Subcutaneous abdominal adipose tissue (tissue), 5 donors: ENCODE measurements around the gene ZBTB7B.

Source experiments
- H3K27ac ChIP-seq: one replicate; pipeline ENCODE4 v1.7.0; 2013; ENCODE audit warnings: low read depth, mild to moderate bottlenecking, inconsistent platforms, low read length, moderate library complexity
- H3K27me3 ChIP-seq, 5 donors: one replicate each; pipeline ENCODE4 v1.7.0; 2013; ENCODE audit warnings: low read length in 5 of 5, inconsistent platforms in 1 of 5; ENCODE audit not compliant: control insufficient read depth in 5 of 5, insufficient read depth in 4 of 5
- H3K36me3 ChIP-seq, 5 donors: one replicate each; pipeline ENCODE4 v1.7.0; 2013; ENCODE audit warnings: low read length in 5 of 5; ENCODE audit not compliant: control insufficient read depth in 5 of 5, insufficient read depth in 5 of 5
- H3K4me1 ChIP-seq, 5 donors: one replicate each; pipeline ENCODE4 v1.7.0; 2013; ENCODE audit warnings: low read length in 5 of 5, mild to moderate bottlenecking in 3 of 5, moderate library complexity in 1 of 5; ENCODE audit not compliant: control insufficient read depth in 5 of 5, insufficient read depth in 5 of 5
- H3K4me3 ChIP-seq, 5 donors: one replicate each; pipeline ENCODE4 v1.7.0; 2013; ENCODE audit warnings: low read length in 5 of 5, low read depth in 1 of 5
- H3K9ac ChIP-seq, 5 donors: one replicate each; pipeline ENCODE4 v1.7.0; 2013; ENCODE audit warnings: low read length in 5 of 5, mild to moderate bottlenecking in 4 of 5, moderate library complexity in 3 of 5
- H3K9me3 ChIP-seq, 5 donors: one replicate each; pipeline ENCODE4 v1.7.0; 2013; ENCODE audit warnings: low read length in 5 of 5; ENCODE audit not compliant: control insufficient read depth in 5 of 5
- donor health status: healthy.
- donor health status: healthy.
- donor health status: healthy.
- donor health status: healthy.
- donor health status: healthy.

The ZBTB7B gene

GRCh38 chr1:155002464-155003226 is at the start of gene ZBTB7B:
Gene ZBTB7B (plus strand): TSS chr1:155002802. CDS start chr1:155014661, 11,859 bp downstream.
- Histone ChIP-seq H3K9ac (peak within 1 kb of the TSS; percentile 89 to 97 (median 93)), H3K27ac (peak within 1 kb of the TSS; percentile 97), H3K27me3 (no peaks in the 10 kb centered on the region), H3K4me1 (peaks cover 7 to 81% (median 67%) of the 10 kb centered on the region in 5 donors), H3K4me3 (peak within 1 kb of the TSS; percentile 96 to 99 (median 97)), H3K9me3 (no peaks in the 10 kb centered on the region), H3K36me3 (no peaks in the 10 kb centered on the region)

DNA sequence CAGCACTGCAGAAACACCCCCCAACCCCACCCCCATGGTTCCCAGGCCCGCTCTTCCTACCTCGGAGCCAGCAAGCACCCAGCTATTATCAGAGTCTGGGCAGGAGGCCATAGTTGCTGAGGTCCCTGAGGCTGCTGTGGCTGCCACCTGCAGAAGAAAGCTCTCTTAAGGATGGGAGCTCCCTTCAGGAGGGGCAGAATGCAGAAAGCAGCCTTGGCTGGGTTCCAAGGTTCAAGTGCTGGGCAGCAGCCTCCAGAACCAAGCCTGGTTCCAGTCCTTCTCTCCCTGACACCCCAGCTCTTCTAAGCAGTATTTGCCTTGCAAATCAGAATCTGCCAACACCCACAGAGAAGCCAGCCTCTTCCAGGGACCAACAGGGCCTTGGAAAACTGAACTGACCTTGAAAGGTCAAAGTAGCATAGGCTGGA is 49.0 kb upstream of the ZBTB7B start:
- peak overlapping the region in 1 of 5 donors; percentile 9 for H3K4me3 ChIP-seq
- peaks cover 16 to 60% (median 55%) of the 10 kb centered on the region in 5 donors for H3K4me1 ChIP-seq
- H3K27ac ChIP-seq: no peak overlapping the region
- no peaks in the 10 kb centered on the region for H3K27me3 ChIP-seq
- no peaks in the 10 kb centered on the region for H3K9me3 ChIP-seq
- peaks cover 0 to 28% (median 18%) of the 10 kb centered on the region in 5 donors for H3K36me3 ChIP-seq
- H3K9ac ChIP-seq: peak overlapping the region in 1 of 5 donors; percentile 42

GRCh38 chr1:154954541-154954940 is 48.1 kb upstream of the ZBTB7B start:
- H3K27ac ChIP-seq: no peak overlapping the region
- H3K4me1 ChIP-seq: peaks cover 16 to 65% (median 55%) of the 10 kb centered on the region in 5 donors
- no peaks in the 10 kb centered on the region for H3K27me3 ChIP-seq
- H3K9me3 ChIP-seq: no peaks in the 10 kb centered on the region
- peak overlapping the region; percentile 70 to 84 (median 80) for H3K4me3 ChIP-seq
- H3K9ac ChIP-seq: peak overlapping the region in 1 of 5 donors; percentile 38
- H3K36me3 ChIP-seq: peaks cover 0 to 35% (median 24%) of the 10 kb centered on the region in 5 donors

DNA sequence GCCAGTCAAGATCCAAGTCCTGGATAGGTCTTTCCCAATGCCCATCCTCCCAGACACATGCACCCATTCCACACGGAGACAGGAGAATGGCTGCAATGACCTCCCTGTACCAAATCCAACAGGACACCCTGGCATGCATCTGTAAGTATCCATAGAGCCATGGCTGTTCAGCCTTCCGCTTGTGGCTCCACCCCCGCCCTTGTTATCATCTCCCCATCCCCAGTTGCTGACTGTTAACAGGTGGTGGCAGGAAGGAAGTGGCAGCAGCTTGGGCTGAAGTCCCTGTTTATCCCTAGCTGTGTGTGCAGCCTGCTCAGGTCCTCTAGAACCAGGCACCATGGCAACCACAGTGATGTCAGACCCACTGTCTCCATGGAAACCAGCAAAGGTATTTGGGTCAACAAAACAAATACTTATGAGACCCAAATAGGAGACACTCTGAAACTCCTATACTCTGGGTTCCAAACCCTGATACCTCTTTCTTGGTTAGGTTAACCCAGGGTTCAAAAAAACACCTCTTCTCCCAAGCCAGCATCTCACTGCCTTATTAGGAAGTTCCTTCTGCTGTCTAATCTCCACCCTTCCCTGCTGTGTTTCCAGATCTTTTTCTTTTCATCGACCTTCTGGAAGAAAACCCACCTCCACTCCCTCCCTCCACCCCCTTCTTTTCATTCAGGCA is 47.4 kb upstream of the ZBTB7B start:
- H3K27ac ChIP-seq: peak overlapping the region; percentile 35
- H3K9me3 ChIP-seq: no peaks in the 10 kb centered on the region
- H3K36me3 ChIP-seq: peaks cover 0 to 38% (median 27%) of the 10 kb centered on the region in 5 donors
- H3K4me3 ChIP-seq: peak overlapping the region; percentile 70 to 84 (median 80)
- peak overlapping the region; percentile 16 to 80 (median 73) for H3K9ac ChIP-seq
- peaks cover 16 to 65% (median 55%) of the 10 kb centered on the region in 5 donors for H3K4me1 ChIP-seq
- no peaks in the 10 kb centered on the region for H3K27me3 ChIP-seq

DNA sequence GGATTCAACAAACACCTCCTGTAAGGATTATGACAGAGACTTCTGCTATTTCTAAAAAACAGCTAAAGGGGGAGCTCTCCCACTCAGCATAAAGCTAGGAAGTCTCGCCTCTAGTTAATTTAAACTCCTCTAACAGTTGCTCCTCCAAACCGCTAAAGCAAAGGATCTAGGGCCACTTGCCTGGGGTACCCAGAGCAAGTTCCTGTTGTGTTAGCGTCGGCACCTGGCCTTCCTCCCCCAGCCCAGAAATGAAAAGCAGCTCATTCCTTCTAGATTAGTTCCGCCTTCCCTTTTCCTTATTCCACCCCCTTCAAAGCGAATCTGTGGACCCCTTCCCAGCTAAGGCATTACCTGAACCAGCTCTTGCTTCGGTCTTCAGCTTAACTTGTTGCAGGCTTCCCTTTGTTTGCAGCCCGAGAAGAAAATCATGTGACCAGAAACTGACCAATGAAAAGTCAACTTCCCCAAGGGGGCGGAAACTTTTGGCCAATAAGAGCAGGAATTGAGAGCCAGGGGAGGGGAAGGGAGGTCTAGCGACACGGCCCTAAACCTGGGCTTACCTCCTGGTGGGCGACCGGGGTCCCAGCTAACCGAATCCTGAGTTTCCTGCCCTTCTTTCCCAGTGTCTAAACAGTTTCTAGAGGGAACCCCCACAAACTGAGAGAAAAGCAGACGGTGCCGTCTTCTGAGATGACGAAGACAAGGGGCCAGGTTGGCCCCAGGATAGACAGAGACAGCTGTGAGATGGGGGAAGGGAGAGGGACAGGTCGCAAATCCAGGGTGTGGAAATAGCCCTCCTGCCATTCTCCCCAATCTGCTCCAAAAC is 46.7 kb upstream of the ZBTB7B start, which contains the start of gene PBXIP1:
TSS of gene PBXIP1 (minus strand) at position 382 of the 826 bp plus-strand sequence. CDS start 2,378 bp downstream, outside the sequence.
- peaks cover 22 to 71% (median 63%) of the 10 kb centered on the region in 5 donors for H3K4me1 ChIP-seq
- no peaks in the 10 kb centered on the region for H3K27me3 ChIP-seq
- H3K9me3 ChIP-seq: no peaks in the 10 kb centered on the region
- H3K9ac ChIP-seq: peak within 1 kb of the TSS; percentile 16 to 80 (median 73)
- H3K4me3 ChIP-seq: peak within 1 kb of the TSS; percentile 70 to 84 (median 80)
- H3K36me3 ChIP-seq: peaks cover 0 to 30% (median 20%) of the 10 kb centered on the region in 5 donors
- peak within 1 kb of the TSS; percentile 35 for H3K27ac ChIP-seq

- Histone ChIP-seq H3K36me3 (peaks cover 0 to 24% (median 16%) of the 10 kb centered on the region in 5 donors), H3K9me3 (no peaks in the 10 kb centered on the region), H3K9ac (peak overlapping the region in 4 of 5 donors; percentile 54 to 80 (median 74)), H3K4me3 (peak overlapping the region; percentile 70 to 84 (median 80)), H3K4me1 (peaks cover 23 to 75% (median 66%) of the 10 kb centered on the region in 5 donors), H3K27me3 (no peaks in the 10 kb centered on the region), H3K27ac (peak overlapping the region; percentile 35)
These were observed 46.1 kb upstream of the ZBTB7B start for GRCh38 chr1:154956544-154956941.

DNA sequence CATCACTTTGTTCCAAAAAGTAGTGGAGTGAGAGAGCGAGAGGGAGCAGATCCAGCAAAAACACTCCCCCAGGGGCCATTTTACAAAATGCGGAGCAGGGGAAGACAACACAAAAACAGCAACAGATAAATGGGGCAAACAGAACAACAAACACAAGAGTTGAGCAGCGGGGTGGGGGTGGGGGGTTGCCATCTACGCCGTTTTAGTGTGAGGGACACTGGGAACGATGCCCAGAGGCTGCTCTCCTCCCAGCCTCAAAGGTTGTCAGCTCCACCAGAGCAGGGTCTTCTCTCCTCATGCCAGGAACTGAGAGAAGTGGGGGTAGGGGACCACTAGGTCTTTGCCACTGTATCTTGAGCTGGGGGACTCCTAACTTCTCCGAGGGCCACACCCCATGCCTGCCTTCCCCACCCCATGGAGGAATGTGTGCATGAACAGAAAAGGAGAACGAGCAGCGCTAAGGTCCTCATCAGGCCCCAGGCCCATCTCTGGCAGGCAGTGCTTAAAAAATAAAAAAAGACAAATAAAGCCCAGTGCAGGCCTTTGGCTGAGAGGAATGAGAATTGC is 45.4 kb upstream of the ZBTB7B start:
- Histone ChIP-seq H3K4me3 (peak overlapping the region in 2 of 5 donors; percentile 70 to 84), H3K9ac (peak overlapping the region in 2 of 5 donors; percentile 73 to 80), H3K36me3 (peaks cover 0 to 21% (median 16%) of the 10 kb centered on the region in 5 donors), H3K4me1 (peaks cover 20 to 75% (median 62%) of the 10 kb centered on the region in 5 donors), H3K27me3 (no peaks in the 10 kb centered on the region), H3K27ac (peak overlapping the region; percentile 35), H3K9me3 (no peaks in the 10 kb centered on the region)

DNA sequence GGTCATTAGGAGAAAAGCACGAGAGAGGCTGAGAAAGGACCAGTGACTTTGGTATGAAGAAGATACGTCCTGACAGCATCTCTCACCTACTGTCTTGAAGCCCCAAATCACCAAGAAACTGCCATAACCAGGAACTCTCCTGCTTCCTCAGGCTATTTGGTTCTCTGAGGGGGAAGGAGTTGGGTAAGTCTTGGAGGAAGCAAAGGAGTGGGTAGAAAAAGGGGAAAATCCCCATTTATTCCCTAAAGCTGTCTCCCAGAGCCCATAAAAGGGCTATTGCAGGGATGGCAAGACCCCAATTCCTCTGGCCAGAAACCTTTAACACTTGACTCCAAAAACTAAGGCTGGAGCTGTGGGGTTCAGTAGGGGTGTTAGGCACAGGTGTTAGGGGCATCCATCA is 44.6 kb upstream of the ZBTB7B start:
- no peak overlapping the region for H3K9ac ChIP-seq
- no peak overlapping the region for H3K4me3 ChIP-seq
- H3K9me3 ChIP-seq: no peaks in the 10 kb centered on the region
- H3K4me1 ChIP-seq: peaks cover 20 to 75% (median 64%) of the 10 kb centered on the region in 5 donors
- H3K27ac ChIP-seq: peak overlapping the region; percentile 37
- peaks cover 0 to 23% (median 16%) of the 10 kb centered on the region in 5 donors for H3K36me3 ChIP-seq
- H3K27me3 ChIP-seq: no peaks in the 10 kb centered on the region
